GM19099 (cell line): ENCODE results near the gene FAM168A.

Source experiments
- POLR2A ChIP-seq: IDR thresholded peaks from 3 replicates; pipeline ENCODE4 v1.6.1; 2011; ENCODE audit warnings: low read depth; ENCODE audit not compliant: insufficient read length; ENCODE audit errors: extremely low read depth

FAM168A gene

GRCh38 chr11:73622926-73623593, 25.1 kb upstream of the FAM168A start:
- no peak for TF ChIP-seq POLR2A

GRCh38 chr11:73614591-73614990, 16.7 kb upstream of the FAM168A start:
- TF ChIP-seq POLR2A = no peak

GRCh38 chr11:73612601-73613140, 14.8 kb upstream of the FAM168A start:
- no peak for TF ChIP-seq POLR2A

- TF ChIP-seq POLR2A = no peak
These were observed 937 bp upstream of the FAM168A start for GRCh38 chr11:73598719-73599379.

GRCh38 chr11:73597336-73597955, 466 bp downstream of the FAM168A start:
- no peak for TF ChIP-seq POLR2A

GRCh38 chr11:73596547-73596946, 1.4 kb downstream of the FAM168A start:
- TF ChIP-seq POLR2A = no peak

GRCh38 chr11:73592640-73593039, 5.3 kb downstream of the FAM168A start:
- no peak for TF ChIP-seq POLR2A

- no peak for TF ChIP-seq POLR2A
These were observed 6.2 kb downstream of the FAM168A start for GRCh38 chr11:73591743-73592142.

GRCh38 chr11:73590991-73591390, 6.9 kb downstream of the FAM168A start:
- TF ChIP-seq POLR2A = no peak

- TF ChIP-seq POLR2A = no peak
These were observed 11.1 kb downstream of the FAM168A start for GRCh38 chr11:73586791-73587190.

- TF ChIP-seq POLR2A = no peak
These were observed 11.9 kb downstream of the FAM168A start for GRCh38 chr11:73585834-73586575.

- no peak for TF ChIP-seq POLR2A
These were observed 13.1 kb downstream of the FAM168A start for GRCh38 chr11:73584831-73585230.

- no peak for TF ChIP-seq POLR2A
These were observed 15.3 kb downstream of the FAM168A start for GRCh38 chr11:73582653-73583052.

- TF ChIP-seq POLR2A = no peak
These were observed 18.1 kb downstream of the FAM168A start for GRCh38 chr11:73579641-73580434.
